DOHH2 (cell line): ENCODE data around the gene CRTC3.

Experiments
- H3F3A ChIP-seq: fragments of 200-600 bp; sonication (generic), shearing (Covaris generic); 2 replicates; pipeline ENCODE4 v1.6.0; 2016; ENCODE audit warnings: antibody characterized with exemption, mild to moderate bottlenecking; ENCODE audit not compliant: control insufficient read depth, insufficient read depth
- H3K27ac ChIP-seq: fragments of 200-600 bp; sonication (generic); 2 replicates; pipeline ENCODE4 v1.5.1; 2014; ENCODE audit warnings: low read depth, mild to moderate bottlenecking, low read length, moderate library complexity
- H3K27me3 ChIP-seq: fragments of 200-600 bp; sonication (generic); 2 replicates; pipeline ENCODE4 v1.6.1; 2014; ENCODE audit warnings: mild to moderate bottlenecking, low read length, mixed read lengths; ENCODE audit not compliant: control insufficient read depth
- H3K36me3 ChIP-seq: fragments of 200-600 bp; sonication (generic); 2 replicates; pipeline ENCODE4 v1.6.1; 2014; ENCODE audit warnings: mild to moderate bottlenecking, low read length, moderate library complexity, mixed read lengths; ENCODE audit not compliant: control insufficient read depth
- H3K4me1 ChIP-seq: fragments of 200-600 bp; sonication (generic); 2 replicates; pipeline ENCODE4 v1.6.1; 2014; ENCODE audit warnings: mild to moderate bottlenecking, low read length, mixed read lengths; ENCODE audit not compliant: control insufficient read depth
- H3K4me2 ChIP-seq: fragments of 200-600 bp; sonication (generic); 2 replicates; pipeline ENCODE4 v1.6.0; 2014; ENCODE audit warnings: mild to moderate bottlenecking, low read length, moderate library complexity
- H3K4me3 ChIP-seq: fragments of 200-600 bp; sonication (generic); 2 replicates; pipeline ENCODE4 v1.5.1; 2014; ENCODE audit warnings: mild to moderate bottlenecking, low read length, mixed read lengths
- H3K79me2 ChIP-seq: fragments of 200-600 bp; sonication (generic); 2 replicates; pipeline ENCODE4 v1.6.1; 2014; ENCODE audit warnings: mild to moderate bottlenecking, low read length, mixed read lengths; ENCODE audit not compliant: control insufficient read depth
- H3K9me2 ChIP-seq: fragments of 200-600 bp; sonication (generic); replicated peaks from 2 replicates; pipeline ENCODE4 v1.6.1; 2014; ENCODE audit warnings: mild to moderate bottlenecking, low read length, mixed read lengths; ENCODE audit not compliant: control insufficient read depth
- H3K9me3 ChIP-seq: fragments of 200-600 bp; sonication (generic); 2 replicates; pipeline ENCODE4 v1.6.1; 2014; ENCODE audit warnings: antibody characterized with exemption, low read length, mixed read lengths; ENCODE audit not compliant: control insufficient read depth, insufficient read depth
- H4K20me1 ChIP-seq: fragments of 200-600 bp; sonication (generic); 2 replicates; pipeline ENCODE4 v1.6.0; 2014; ENCODE audit warnings: low read depth, mild to moderate bottlenecking, antibody characterized with exemption, low read length, moderate library complexity; ENCODE audit not compliant: control insufficient read depth, insufficient read depth
- CTCF ChIP-seq: fragments of 200-600 bp; sonication (generic); IDR thresholded peaks from one replicate; pipeline ENCODE4 v1.5.1; 2014; ENCODE audit warnings: antibody characterized with exemption, mild to moderate bottlenecking, low read depth, low read length; ENCODE audit not compliant: poor library complexity, severe bottlenecking
- EZH2phosphoT487 ChIP-seq: fragments of 200-600 bp; sonication (generic); IDR thresholded peaks from 2 replicates; pipeline ENCODE4 v1.6.1; 2017; ENCODE audit warnings: borderline replicate concordance, mild to moderate bottlenecking, antibody characterized with exemption, low read length, moderate library complexity, mixed read lengths

CRTC3 gene

GRCh38 chr15:90617668-90618097, 88.0 kb downstream of the CRTC3 start:
- Histone ChIP-seq H3K4me2 (no peak overlapping the region), H4K20me1 (no peaks in the 10 kb centered on the region), H3F3A (peaks cover 8% of the 10 kb centered on the region; the same call in 1 of the 2 replicates), H3K27ac (no peak overlapping the region), H3K4me3 (no peak overlapping the region), H3K9me3 (no peaks in the 10 kb centered on the region), H3K27me3 (no peaks in the 10 kb centered on the region), H3K9me2 (no peaks in the 10 kb centered on the region), H3K79me2 (no peaks in the 10 kb centered on the region), H3K36me3 (peaks cover 9% of the 10 kb centered on the region; the same call in 1 of the 2 replicates), H3K4me1 (peaks cover 20% of the 10 kb centered on the region)
- TF ChIP-seq EZH2phosphoT487 (no peak), CTCF (no peak)

- TF ChIP-seq CTCF (no peak), EZH2phosphoT487 (no peak)
- H3K9me2 ChIP-seq, result no peaks in the 10 kb centered on the region
Measured at GRCh38 chr15:90618330-90619125, 88.8 kb downstream of the CRTC3 start.

GRCh38 chr15:90619468-90619867, 89.7 kb downstream of the CRTC3 start:
- Histone ChIP-seq H3K9me3 (no peaks in the 10 kb centered on the region), H3K4me1 (peaks cover 17% of the 10 kb centered on the region), H3K9me2 (no peaks in the 10 kb centered on the region), H3K36me3 (peaks cover 9% of the 10 kb centered on the region; the same call in 1 of the 2 replicates), H3K79me2 (no peaks in the 10 kb centered on the region), H4K20me1 (no peaks in the 10 kb centered on the region), H3K4me3 (0 out of 2 replicates have a peak overlapping the region, but pooled peaks have one; percentile 46), H3K27ac (peak overlapping the region; percentile 57), H3K27me3 (no peaks in the 10 kb centered on the region), H3F3A (peaks cover 2% of the 10 kb centered on the region; the same call in 1 of the 2 replicates), H3K4me2 (peak overlapping the region; percentile 60)
- TF ChIP-seq CTCF (no peak), EZH2phosphoT487 (no peak)

More at GRCh38 chr15:90618330-90619125, 88.8 kb downstream of the CRTC3 start:
- H3K4me3 ChIP-seq, result no peak overlapping the region
- H3F3A ChIP-seq, result peaks cover 7% of the 10 kb centered on the region; the same call in 1 of the 2 replicates
- H3K27me3 ChIP-seq, result no peaks in the 10 kb centered on the region
- H3K9me3 ChIP-seq, result no peaks in the 10 kb centered on the region
- H3K36me3 ChIP-seq, result peaks cover 9% of the 10 kb centered on the region; the same call in 1 of the 2 replicates
- no peak overlapping the region for H3K27ac ChIP-seq
- no peaks in the 10 kb centered on the region for H4K20me1 ChIP-seq
- H3K4me1 ChIP-seq, result peaks cover 20% of the 10 kb centered on the region
- H3K4me2 ChIP-seq, result no peak overlapping the region
- H3K79me2 ChIP-seq, result no peaks in the 10 kb centered on the region
